NCI-H1694 (cell line): ENCODE data around the gene ZNF207.
A peak's percentile ranks its signal among the peaks of the same experiment; 100 is the strongest.
"Not testable (repeated sequence)": the region's sequence is repeated elsewhere in the genome, so short reads cannot be mapped to it uniquely, and the experiment has no call there.

Source experiments
- DNase-seq: peaks from one replicate; lab custom pipeline; 2025; lab: John Stamatoyannopoulos, UW

ZNF207 gene

GRCh38 chr17:32335687-32336086 lies 14.3 kb upstream of the ZNF207 start:
- no peak for DNase-seq

- peak; percentile 14 for DNase-seq
Observed at GRCh38 chr17:32341141-32341856, 8.7 kb upstream of the ZNF207 start.

GRCh38 chr17:32341857-32342602 lies 7.9 kb upstream of the ZNF207 start, which contains the start of gene C17orf75:
Gene C17orf75 (minus strand): TSS chr17:32342173. CDS start chr17:32342139, 34 bp downstream.
- peak; percentile 58 for DNase-seq

- DNase-seq, result no peak
Observed at GRCh38 chr17:32342603-32343325, 7.2 kb upstream of the ZNF207 start.

DNA sequence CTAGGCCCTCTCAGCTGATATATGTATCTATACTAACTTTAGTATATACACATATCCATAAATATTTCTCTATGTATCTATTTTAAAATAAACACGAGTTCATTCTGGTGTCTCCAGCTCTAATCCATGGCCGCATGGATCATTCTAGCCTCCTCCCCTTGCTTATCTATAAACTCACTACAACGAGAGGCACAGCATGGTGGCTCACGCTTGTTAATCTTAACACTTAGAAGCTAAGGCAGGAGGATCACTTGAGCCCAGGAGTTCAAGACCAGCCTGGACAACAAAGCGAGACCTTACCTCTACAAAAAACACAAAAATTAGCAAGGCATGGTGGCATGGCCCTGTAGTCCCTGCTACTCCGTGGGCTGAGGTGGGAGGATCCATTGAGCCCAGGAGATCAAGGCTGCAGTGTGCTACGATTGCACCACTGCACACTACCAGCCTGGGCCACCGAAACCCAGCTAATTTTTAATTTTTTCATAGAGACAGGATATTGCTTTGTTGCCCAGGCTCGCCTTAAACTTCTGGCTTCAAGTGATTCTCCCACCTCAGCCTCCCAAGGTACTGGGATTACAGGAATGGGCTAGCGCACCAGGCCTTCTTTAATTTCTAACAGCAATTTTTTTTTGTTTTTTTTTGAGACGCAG lies 3.9 kb upstream of the ZNF207 start:
- no peak for DNase-seq

DNA sequence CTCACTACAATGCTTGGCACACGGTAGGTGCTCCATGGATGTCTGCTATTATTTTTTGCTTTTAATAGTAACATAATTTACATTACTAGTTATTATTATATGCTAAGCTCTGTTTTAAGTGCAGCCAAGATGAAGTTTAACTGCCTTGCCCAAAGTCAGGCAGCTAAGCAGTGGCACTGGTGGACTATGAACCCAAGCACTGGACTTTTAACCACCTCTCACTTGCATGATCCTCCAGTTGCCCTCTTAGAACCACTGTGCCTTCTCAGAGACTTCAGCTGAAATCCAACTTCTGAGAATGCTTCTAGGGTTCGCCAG lies 1.5 kb upstream of the ZNF207 start:
- DNase-seq, result no peak

DNA sequence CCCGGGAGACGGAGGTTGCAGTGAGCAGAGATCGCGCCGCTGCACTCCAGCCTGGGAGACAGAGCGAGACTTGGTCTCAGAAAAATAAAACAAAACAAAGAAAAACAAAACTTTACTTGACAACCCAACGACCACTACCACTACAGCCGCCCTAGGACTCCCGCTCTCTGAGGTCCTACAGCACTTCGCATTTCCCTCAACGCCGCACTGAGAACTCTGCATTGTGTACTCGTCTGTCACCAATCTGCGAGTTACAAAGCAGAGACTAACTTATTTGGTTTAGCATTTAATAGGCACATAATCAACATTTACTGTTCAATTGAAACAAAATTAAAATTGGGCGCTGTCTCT lies 479 bp upstream of the ZNF207 start:
- no peak for DNase-seq

DNA sequence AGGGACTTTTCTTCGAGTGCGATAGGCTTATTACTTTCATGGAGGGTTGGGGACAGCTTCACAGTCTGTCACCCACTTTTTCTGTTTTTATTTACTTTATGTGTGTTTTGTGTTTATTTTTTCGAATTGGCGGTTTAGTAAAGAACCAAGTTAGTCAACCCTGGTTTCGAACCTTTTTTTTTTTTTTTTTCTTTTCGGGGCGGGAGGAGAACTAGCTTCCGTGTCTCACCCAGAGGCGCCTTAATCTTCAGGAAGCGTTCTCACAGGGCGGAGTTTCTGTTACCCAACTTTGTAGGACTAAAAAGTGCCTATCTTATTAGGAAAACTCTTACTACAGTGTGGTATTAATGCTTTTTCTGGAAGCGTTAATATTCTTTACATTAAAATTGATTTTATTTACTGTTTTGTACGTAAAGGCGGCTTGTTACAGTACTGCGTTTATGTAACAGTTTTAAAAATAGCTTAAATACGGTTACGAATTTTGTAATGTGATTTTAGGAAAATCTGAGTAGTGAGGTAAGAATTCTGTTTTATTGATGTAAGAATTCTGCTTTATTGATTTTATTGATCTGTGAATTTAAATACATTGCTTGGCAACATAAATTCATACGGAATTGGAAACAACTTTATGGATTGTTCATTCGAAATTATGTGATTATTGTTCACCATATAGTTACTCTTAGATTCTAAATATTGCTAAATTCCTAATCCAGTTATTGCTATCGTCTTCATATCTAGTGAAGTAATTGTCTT lies 885 bp downstream of the ZNF207 start:
- peak; percentile 48 for DNase-seq

DNA sequence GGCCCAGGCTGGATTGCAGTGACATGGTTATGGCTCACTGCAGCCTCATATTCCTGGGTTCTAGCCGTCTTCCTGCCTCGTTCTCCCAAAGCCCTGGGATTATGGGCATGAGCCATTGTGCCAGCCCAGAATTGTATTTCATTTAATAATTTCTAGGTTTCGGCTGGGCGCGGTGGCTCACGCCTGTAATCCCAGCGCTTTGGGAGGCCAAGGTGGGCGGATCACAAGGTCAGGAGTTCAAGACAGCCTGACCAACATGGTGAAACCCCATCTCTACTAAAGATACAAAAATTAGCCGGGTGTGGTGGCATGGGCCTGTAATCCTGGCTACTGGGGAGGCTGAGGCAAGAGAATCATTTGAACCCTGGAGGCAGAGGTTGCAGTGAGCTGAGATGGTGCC lies 2.8 kb downstream of the ZNF207 start:
- not testable (repeated sequence) for DNase-seq

DNA sequence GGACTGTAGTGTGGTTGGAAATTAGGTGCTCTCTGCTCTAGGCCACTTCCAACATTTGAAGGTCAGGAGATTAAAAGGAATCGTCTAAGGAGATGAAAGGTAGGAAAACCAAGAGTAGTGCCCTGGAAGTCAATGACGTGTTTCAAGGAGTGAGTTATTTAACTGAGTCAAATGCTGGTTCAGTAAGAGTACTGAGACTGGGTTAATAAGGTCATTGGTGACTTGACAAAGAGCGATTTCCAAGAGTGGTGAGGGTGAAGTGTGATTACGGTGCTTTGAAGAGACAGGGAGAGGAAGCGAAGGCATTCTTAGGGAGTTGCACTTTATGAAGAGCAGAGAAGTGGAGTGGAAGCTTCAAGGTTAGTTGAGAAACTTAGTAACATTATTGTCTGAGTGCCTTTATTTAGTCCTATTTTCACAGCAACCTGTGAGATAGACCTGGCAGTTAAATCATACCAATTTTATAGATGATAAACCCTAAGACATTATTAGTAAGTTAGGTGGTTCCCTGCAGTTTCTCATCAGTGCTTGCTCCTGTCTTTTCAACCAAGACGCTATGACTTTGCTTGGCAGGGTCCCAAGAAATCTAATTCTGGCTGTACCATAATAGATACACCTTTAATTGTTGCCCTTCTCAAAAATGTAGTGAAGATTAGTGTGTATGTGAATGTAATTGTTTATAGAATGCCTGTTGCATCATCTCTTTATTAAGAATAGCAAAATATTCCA lies 5.9 kb downstream of the ZNF207 start:
- no peak for DNase-seq

GRCh38 chr17:32356378-32356743 lies 6.4 kb downstream of the ZNF207 start:
- DNase-seq, result no peak

DNA sequence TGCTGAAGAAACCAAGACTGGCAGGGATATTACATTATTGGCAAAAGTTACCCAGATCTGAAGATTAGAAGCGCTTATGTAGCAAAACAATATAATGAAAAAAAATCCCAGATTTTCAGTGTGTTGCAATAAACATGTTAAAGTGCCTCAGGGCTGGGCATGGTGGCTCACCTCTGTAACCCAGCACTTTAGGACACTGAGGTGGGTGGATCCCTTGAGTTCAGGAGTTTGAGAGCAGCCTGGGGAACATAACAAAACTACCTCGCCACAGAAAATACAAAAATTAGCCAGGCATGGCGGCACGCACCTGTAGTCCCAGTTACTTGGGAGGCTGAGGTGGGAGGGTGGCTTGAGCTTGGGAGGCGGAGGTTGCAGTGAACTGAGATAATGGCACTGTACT lies 6.8 kb downstream of the ZNF207 start:
- DNase-seq, result no peak

GRCh38 chr17:32357615-32358014 lies 7.7 kb downstream of the ZNF207 start:
- DNase-seq, result no peak

DNA sequence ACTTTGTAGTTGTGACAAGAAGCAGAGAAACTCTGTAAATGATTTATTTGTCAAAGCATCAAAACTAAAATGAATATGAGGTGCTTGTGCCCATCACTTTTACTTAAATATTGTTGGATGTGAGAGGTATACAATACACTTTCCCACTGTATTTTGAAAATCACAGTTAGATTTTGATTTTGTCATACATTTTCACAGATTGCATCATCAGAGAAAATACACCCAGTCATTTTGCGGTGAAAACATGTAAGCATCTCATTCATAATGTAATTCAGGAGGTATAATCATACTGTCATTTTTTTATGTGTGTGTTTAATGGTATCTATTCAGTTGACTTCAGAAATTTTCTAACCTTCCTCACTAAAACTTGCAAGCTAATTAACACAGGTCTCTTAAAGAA lies 11.3 kb downstream of the ZNF207 start:
- DNase-seq, result no peak

DNA sequence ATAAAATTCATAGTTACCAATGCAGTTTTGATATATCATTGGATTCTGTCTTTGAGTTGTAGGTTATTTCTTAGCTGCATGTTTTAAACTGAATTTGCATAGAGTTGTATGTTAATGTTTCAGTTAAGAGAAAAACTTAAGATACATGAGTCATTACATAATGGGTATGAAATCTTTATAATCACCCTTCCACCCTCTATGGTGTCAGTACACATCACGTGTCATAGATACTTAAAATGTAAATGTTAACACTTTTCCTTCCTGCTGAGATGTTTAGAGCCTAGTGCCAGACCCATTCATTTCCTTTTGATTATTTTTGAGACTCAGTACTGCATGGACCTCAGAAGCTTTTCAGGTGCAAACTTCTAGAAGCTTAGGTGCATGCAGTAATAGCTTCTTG lies 20.5 kb downstream of the ZNF207 start:
- DNase-seq, result no peak

DNA sequence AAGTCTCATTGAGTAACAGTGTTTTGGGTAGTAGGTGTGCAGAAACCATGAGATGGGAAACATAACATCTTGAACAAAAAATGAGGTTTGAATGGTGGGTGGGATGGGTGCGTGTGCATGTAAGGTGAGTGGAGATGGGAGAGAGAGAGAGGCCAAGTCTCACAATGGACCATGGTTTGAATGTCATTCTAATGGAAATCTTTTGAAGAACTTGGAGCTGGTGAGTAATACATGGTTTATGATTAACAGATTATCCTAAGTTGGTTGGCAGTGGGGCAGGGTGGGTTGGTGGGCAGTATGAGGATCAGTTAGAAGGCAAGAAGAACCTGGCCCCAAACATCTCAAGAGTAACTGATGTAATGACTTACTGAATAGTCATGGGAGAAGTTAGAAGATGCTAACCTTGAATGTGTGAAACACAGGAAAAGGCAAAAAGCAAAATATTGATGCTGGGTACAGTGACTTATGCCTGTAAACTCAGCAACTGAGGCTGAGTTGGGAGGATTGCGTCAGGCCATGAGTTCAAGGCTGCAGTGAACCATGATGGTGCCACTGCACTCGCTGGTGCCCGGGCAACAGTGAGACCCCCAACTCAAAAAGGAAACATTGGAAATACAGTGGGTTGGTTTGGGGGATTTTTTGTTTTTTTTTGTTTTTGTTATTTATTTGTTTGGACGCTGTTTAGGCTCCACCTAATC lies 32.7 kb downstream of the ZNF207 start:
- no peak for DNase-seq

- DNase-seq, result no peak
Observed at GRCh38 chr17:32383926-32384434, 34.0 kb downstream of the ZNF207 start.

DNA sequence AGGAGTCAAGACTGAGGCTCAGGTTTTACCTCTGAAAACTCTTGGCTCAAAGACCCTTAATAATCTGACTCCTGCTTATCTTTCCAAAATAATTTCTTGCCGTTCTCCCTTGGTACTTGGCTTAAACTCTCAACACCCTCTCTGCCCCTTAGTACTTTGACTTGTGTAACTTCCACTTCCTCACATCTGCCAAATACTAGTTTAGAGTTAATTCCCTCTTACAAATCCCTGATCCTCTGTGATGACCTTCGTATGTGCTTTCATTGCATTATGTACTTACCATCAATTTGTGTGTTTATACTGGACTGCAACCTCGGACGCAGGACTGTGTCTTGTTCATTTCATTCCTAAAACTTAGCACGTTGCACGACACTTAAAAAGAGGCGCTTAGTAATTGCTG lies 35.2 kb downstream of the ZNF207 start:
- DNase-seq, result no peak

- DNase-seq, result no peak
Observed at GRCh38 chr17:32385971-32386370, 36.0 kb downstream of the ZNF207 start.

- no peak for DNase-seq
Observed at GRCh38 chr17:32386844-32387243, 36.9 kb downstream of the ZNF207 start.
